HG02759 (cell line): ENCODE data around the gene IDE.
"Not testable (repeated sequence)": the region's sequence is repeated elsewhere in the genome, so short reads cannot be mapped to it uniquely, and the experiment has no call there.

Experiments
- ATAC-seq: cut with Tn5 transposase; IDR thresholded peaks from one replicate; pipeline ENCODE4 v1.9.1; 2021; ENCODE audit warnings: mild to moderate bottlenecking, moderate library complexity; ENCODE audit not compliant: unreplicated experiment

Gene IDE

GRCh38 chr10:92420546-92421275 is 153.2 kb downstream of the IDE start:
- no peak for ATAC-seq

- no peak for ATAC-seq
Observed at GRCh38 chr10:92419740-92420545, 153.9 kb downstream of the IDE start.

- no peak for ATAC-seq
Observed at GRCh38 chr10:92418891-92419290, 155.0 kb downstream of the IDE start.

- ATAC-seq: no peak
Observed at GRCh38 chr10:92418221-92418620, 155.7 kb downstream of the IDE start.

GRCh38 chr10:92413519-92413918 is 160.4 kb downstream of the IDE start:
- ATAC-seq: no peak

- no peak for ATAC-seq
Observed at GRCh38 chr10:92413011-92413410, 160.9 kb downstream of the IDE start.

- ATAC-seq: no peak
Observed at GRCh38 chr10:92411406-92411805, 162.5 kb downstream of the IDE start.

- no peak for ATAC-seq
Observed at GRCh38 chr10:92410501-92410900, 163.4 kb downstream of the IDE start.

- ATAC-seq: no peak
Observed at GRCh38 chr10:92408017-92408361, 165.9 kb downstream of the IDE start.

- no peak for ATAC-seq
Observed at GRCh38 chr10:92407305-92408016, 166.4 kb downstream of the IDE start.

- ATAC-seq: no peak
Observed at GRCh38 chr10:92405419-92405924, 168.4 kb downstream of the IDE start.

- ATAC-seq: no peak
Observed at GRCh38 chr10:92404612-92405418, 169.1 kb downstream of the IDE start.

GRCh38 chr10:92402234-92402633 is 171.7 kb downstream of the IDE start:
- ATAC-seq: not testable (repeated sequence)
